NCI-H2227 (cell line): ENCODE measurements around the gene TRABD2B.

ENCODE experiments used
- DNase-seq: peaks from one replicate; lab custom pipeline; 2025; ENCODE audit not compliant: unreplicated experiment; lab: John Stamatoyannopoulos, UW

TRABD2B gene

GRCh38 chr1:47742890-47743760 is 254.1 kb downstream of the TRABD2B start:
- no peak for DNase-seq

- peak; percentile 54 for DNase-seq
Measured at GRCh38 chr1:47738560-47739182, 258.5 kb downstream of the TRABD2B start.

GRCh38 chr1:47732489-47732888 is 264.7 kb downstream of the TRABD2B start:
- no peak for DNase-seq

- no peak for DNase-seq
Measured at GRCh38 chr1:47731730-47732129, 265.5 kb downstream of the TRABD2B start.

- no peak for DNase-seq
Measured at GRCh38 chr1:47729685-47730084, 267.5 kb downstream of the TRABD2B start.

GRCh38 chr1:47727697-47728085 is 269.5 kb downstream of the TRABD2B start:
- no peak for DNase-seq

GRCh38 chr1:47727051-47727696 is 270.0 kb downstream of the TRABD2B start:
- no peak for DNase-seq

- DNase-seq, result peak; percentile 84
Measured at GRCh38 chr1:47725992-47726855, 271.0 kb downstream of the TRABD2B start.

- no peak for DNase-seq
Measured at GRCh38 chr1:47725511-47725991, 271.6 kb downstream of the TRABD2B start.

GRCh38 chr1:47725000-47725473 is 272.1 kb downstream of the TRABD2B start:
- DNase-seq, result peak; percentile 53

- no peak for DNase-seq
Measured at GRCh38 chr1:47724432-47724999, 272.7 kb downstream of the TRABD2B start.

GRCh38 chr1:47722909-47723580 is 274.1 kb downstream of the TRABD2B start:
- no peak for DNase-seq

GRCh38 chr1:47722101-47722500 is 275.1 kb downstream of the TRABD2B start:
- no peak for DNase-seq

GRCh38 chr1:47720111-47720510 is 277.1 kb downstream of the TRABD2B start:
- no peak for DNase-seq

- no peak for DNase-seq
Measured at GRCh38 chr1:47717341-47717740, 279.8 kb downstream of the TRABD2B start.

- DNase-seq, result no peak
Measured at GRCh38 chr1:47713975-47714767, 283.0 kb downstream of the TRABD2B start.

- no peak for DNase-seq
Measured at GRCh38 chr1:47713333-47713953, 283.7 kb downstream of the TRABD2B start.

GRCh38 chr1:47712596-47713299 is 284.4 kb downstream of the TRABD2B start:
- no peak for DNase-seq
